ENCODE measurements around the gene FHIT.

FHIT gene

GRCh38 chr3:61251174-61251972 is at the start of gene FHIT:
FHIT (minus strand) TSS chr3:61251452.
- Histone ChIP-seq H3K4me1 (ENCODE audit: control insufficient read depth, insufficient read depth, low read length) (peaks cover 9% of the 10 kb centered on the region), H3K9me3 (ENCODE audit: control insufficient read depth, insufficient read depth, low read length) (no peaks in the 10 kb centered on the region), H3K4me3 (ENCODE audit: low read depth, low read length) (peak within 1 kb of the TSS; percentile 87), H3K9ac (ENCODE audit: low read depth, low read length) (peak within 1 kb of the TSS; percentile 88), H3K36me3 (ENCODE audit: control insufficient read depth, insufficient read depth, low read length) (no peaks in the 10 kb centered on the region), H3K27me3 (ENCODE audit: control insufficient read depth, insufficient read depth, low read length) (no peaks in the 10 kb centered on the region)

- Histone ChIP-seq H3K9me3 (ENCODE audit: control insufficient read depth, insufficient read depth, low read length) (no peaks in the 10 kb centered on the region), H3K4me1 (ENCODE audit: control insufficient read depth, insufficient read depth, low read length) (peaks cover 3% of the 10 kb centered on the region), H3K36me3 (ENCODE audit: control insufficient read depth, insufficient read depth, low read length) (no peaks in the 10 kb centered on the region), H3K27me3 (ENCODE audit: control insufficient read depth, insufficient read depth, low read length) (no peaks in the 10 kb centered on the region), H3K4me3 (ENCODE audit: low read depth, low read length) (no peak overlapping the region), H3K9ac (ENCODE audit: low read depth, low read length) (no peak overlapping the region)
Measured at GRCh38 chr3:61300786-61301185, 49.5 kb upstream of the FHIT start.

GRCh38 chr3:61300006-61300380 is 48.7 kb upstream of the FHIT start:
- Histone ChIP-seq H3K27me3 (ENCODE audit: control insufficient read depth, insufficient read depth, low read length) (no peaks in the 10 kb centered on the region), H3K4me1 (ENCODE audit: control insufficient read depth, insufficient read depth, low read length) (peaks cover 8% of the 10 kb centered on the region), H3K9me3 (ENCODE audit: control insufficient read depth, insufficient read depth, low read length) (no peaks in the 10 kb centered on the region), H3K9ac (ENCODE audit: low read depth, low read length) (no peak overlapping the region), H3K4me3 (ENCODE audit: low read depth, low read length) (no peak overlapping the region), H3K36me3 (ENCODE audit: control insufficient read depth, insufficient read depth, low read length) (no peaks in the 10 kb centered on the region)

GRCh38 chr3:61299343-61300005 is 48.2 kb upstream of the FHIT start:
- Histone ChIP-seq H3K9me3 (ENCODE audit: control insufficient read depth, insufficient read depth, low read length) (no peaks in the 10 kb centered on the region), H3K27me3 (ENCODE audit: control insufficient read depth, insufficient read depth, low read length) (no peaks in the 10 kb centered on the region), H3K9ac (ENCODE audit: low read depth, low read length) (no peak overlapping the region), H3K4me3 (ENCODE audit: low read depth, low read length) (no peak overlapping the region), H3K36me3 (ENCODE audit: control insufficient read depth, insufficient read depth, low read length) (no peaks in the 10 kb centered on the region), H3K4me1 (ENCODE audit: control insufficient read depth, insufficient read depth, low read length) (peaks cover 8% of the 10 kb centered on the region)

GRCh38 chr3:61297821-61298220 is 46.6 kb upstream of the FHIT start:
- no peaks in the 10 kb centered on the region for H3K27me3 ChIP-seq (ENCODE audit: control insufficient read depth, insufficient read depth, low read length)
- no peak overlapping the region for H3K4me3 ChIP-seq (ENCODE audit: low read depth, low read length)
- no peaks in the 10 kb centered on the region for H3K36me3 ChIP-seq (ENCODE audit: control insufficient read depth, insufficient read depth, low read length)
- H3K4me1 ChIP-seq (ENCODE audit: control insufficient read depth, insufficient read depth, low read length), result peaks cover 8% of the 10 kb centered on the region
- H3K9me3 ChIP-seq (ENCODE audit: control insufficient read depth, insufficient read depth, low read length), result no peaks in the 10 kb centered on the region
- no peak overlapping the region for H3K9ac ChIP-seq (ENCODE audit: low read depth, low read length)

- H3K9ac ChIP-seq (ENCODE audit: low read depth, low read length), result no peak overlapping the region
Measured at GRCh38 chr3:61288446-61288845, 37.2 kb upstream of the FHIT start.

GRCh38 chr3:61283876-61284275 is 32.6 kb upstream of the FHIT start:
- no peak overlapping the region for H3K9ac ChIP-seq (ENCODE audit: low read depth, low read length)
- no peak overlapping the region for H3K4me3 ChIP-seq (ENCODE audit: low read depth, low read length)
- no peaks in the 10 kb centered on the region for H3K36me3 ChIP-seq (ENCODE audit: control insufficient read depth, insufficient read depth, low read length)
- H3K9me3 ChIP-seq (ENCODE audit: control insufficient read depth, insufficient read depth, low read length), result no peaks in the 10 kb centered on the region
- no peaks in the 10 kb centered on the region for H3K27me3 ChIP-seq (ENCODE audit: control insufficient read depth, insufficient read depth, low read length)
- no peaks in the 10 kb centered on the region for H3K4me1 ChIP-seq (ENCODE audit: control insufficient read depth, insufficient read depth, low read length)

More at GRCh38 chr3:61288446-61288845, 37.2 kb upstream of the FHIT start:
- Histone ChIP-seq H3K27me3 (ENCODE audit: control insufficient read depth, insufficient read depth, low read length) (no peaks in the 10 kb centered on the region), H3K4me1 (ENCODE audit: control insufficient read depth, insufficient read depth, low read length) (no peaks in the 10 kb centered on the region), H3K9me3 (ENCODE audit: control insufficient read depth, insufficient read depth, low read length) (no peaks in the 10 kb centered on the region), H3K4me3 (ENCODE audit: low read depth, low read length) (no peak overlapping the region), H3K36me3 (ENCODE audit: control insufficient read depth, insufficient read depth, low read length) (no peaks in the 10 kb centered on the region)

GRCh38 chr3:61278713-61279112 is 27.5 kb upstream of the FHIT start:
- Histone ChIP-seq H3K4me3 (ENCODE audit: low read depth, low read length) (no peak overlapping the region), H3K9me3 (ENCODE audit: control insufficient read depth, insufficient read depth, low read length) (no peaks in the 10 kb centered on the region), H3K4me1 (ENCODE audit: control insufficient read depth, insufficient read depth, low read length) (no peaks in the 10 kb centered on the region), H3K27me3 (ENCODE audit: control insufficient read depth, insufficient read depth, low read length) (no peaks in the 10 kb centered on the region), H3K36me3 (ENCODE audit: control insufficient read depth, insufficient read depth, low read length) (no peaks in the 10 kb centered on the region), H3K9ac (ENCODE audit: low read depth, low read length) (no peak overlapping the region)

GRCh38 chr3:61277411-61277810 is 26.2 kb upstream of the FHIT start:
- Histone ChIP-seq H3K4me3 (ENCODE audit: low read depth, low read length) (no peak overlapping the region), H3K9me3 (ENCODE audit: control insufficient read depth, insufficient read depth, low read length) (no peaks in the 10 kb centered on the region), H3K36me3 (ENCODE audit: control insufficient read depth, insufficient read depth, low read length) (no peaks in the 10 kb centered on the region), H3K27me3 (ENCODE audit: control insufficient read depth, insufficient read depth, low read length) (no peaks in the 10 kb centered on the region), H3K9ac (ENCODE audit: low read depth, low read length) (no peak overlapping the region), H3K4me1 (ENCODE audit: control insufficient read depth, insufficient read depth, low read length) (no peaks in the 10 kb centered on the region)

- Histone ChIP-seq H3K9ac (ENCODE audit: low read depth, low read length) (no peak overlapping the region), H3K9me3 (ENCODE audit: control insufficient read depth, insufficient read depth, low read length) (no peaks in the 10 kb centered on the region), H3K4me1 (ENCODE audit: control insufficient read depth, insufficient read depth, low read length) (no peaks in the 10 kb centered on the region), H3K27me3 (ENCODE audit: control insufficient read depth, insufficient read depth, low read length) (no peaks in the 10 kb centered on the region), H3K36me3 (ENCODE audit: control insufficient read depth, insufficient read depth, low read length) (no peaks in the 10 kb centered on the region), H3K4me3 (ENCODE audit: low read depth, low read length) (no peak overlapping the region)
Measured at GRCh38 chr3:61269435-61269834, 18.2 kb upstream of the FHIT start.

- Histone ChIP-seq H3K36me3 (ENCODE audit: control insufficient read depth, insufficient read depth, low read length) (no peaks in the 10 kb centered on the region), H3K4me1 (ENCODE audit: control insufficient read depth, insufficient read depth, low read length) (no peaks in the 10 kb centered on the region), H3K27me3 (ENCODE audit: control insufficient read depth, insufficient read depth, low read length) (no peaks in the 10 kb centered on the region), H3K9me3 (ENCODE audit: control insufficient read depth, insufficient read depth, low read length) (no peaks in the 10 kb centered on the region), H3K4me3 (ENCODE audit: low read depth, low read length) (no peak overlapping the region), H3K9ac (ENCODE audit: low read depth, low read length) (no peak overlapping the region)
Measured at GRCh38 chr3:61268644-61269043, 17.4 kb upstream of the FHIT start.

GRCh38 chr3:61264281-61264680 is 13.0 kb upstream of the FHIT start:
- Histone ChIP-seq H3K9ac (ENCODE audit: low read depth, low read length) (no peak overlapping the region), H3K4me1 (ENCODE audit: control insufficient read depth, insufficient read depth, low read length) (no peaks in the 10 kb centered on the region), H3K9me3 (ENCODE audit: control insufficient read depth, insufficient read depth, low read length) (no peaks in the 10 kb centered on the region), H3K4me3 (ENCODE audit: low read depth, low read length) (no peak overlapping the region), H3K27me3 (ENCODE audit: control insufficient read depth, insufficient read depth, low read length) (no peaks in the 10 kb centered on the region), H3K36me3 (ENCODE audit: control insufficient read depth, insufficient read depth, low read length) (no peaks in the 10 kb centered on the region)
